ENCODE data around the gene PDE3A.

GRCh38 chr12:20460956-20461355 lies 92.6 kb downstream of the PDE3A start:
- TF ChIP-seq CTCF (conservative IDR thresholded peaks at IDR 0.05; ENCODE audit: low read depth, low read length) (no peak), POLR2A (IDR thresholded peaks at IDR 0.05; ENCODE audit: low read depth, low read length) (no peak), CEBPB (IDR thresholded peaks at IDR 0.05; ENCODE audit: low read depth, low read length) (no peak), BHLHE40 (IDR thresholded peaks at IDR 0.05; ENCODE audit: low read depth, low read length) (no peak), SMC3 (IDR thresholded peaks at IDR 0.05; ENCODE audit: low read depth, low read length) (no peak), ELK1 (IDR thresholded peaks at IDR 0.05; ENCODE audit: borderline replicate concordance, low read depth, low read length) (no peak), USF2 (IDR thresholded peaks at IDR 0.05; ENCODE audit: low read depth, low read length) (no peak), MXI1 (IDR thresholded peaks at IDR 0.05; ENCODE audit: borderline replicate concordance, low read depth, low read length) (no peak), MAFK (IDR thresholded peaks at IDR 0.05; ENCODE audit: low read depth, low read length) (no peak), CHD1 (IDR thresholded peaks at IDR 0.05; ENCODE audit: low read depth, low read length) (no peak), NFE2L2 (IDR thresholded peaks at IDR 0.05; ENCODE audit: low read depth, low read length) (no peak), MAZ (IDR thresholded peaks at IDR 0.05; ENCODE audit: borderline replicate concordance, low read depth, low read length) (no peak)

Measured in IMR-90 (cell line).